SK-N-MC (cell line): ENCODE results near the gene COX11.

ENCODE experiments used
- EZH2 ChIP-seq: fragments of 200-600 bp; sonication (generic); IDR thresholded peaks from one replicate; pipeline ENCODE4 v1.6.1; 2017; ENCODE audit warnings: antibody characterized with exemption
- FOXP2 ChIP-seq: optimal IDR thresholded peaks from 2 replicates; pipeline ENCODE3; 2011; ENCODE audit warnings: mild to moderate bottlenecking, moderate library complexity; ENCODE audit not compliant: insufficient read depth; ENCODE audit errors: extremely low read length, control extremely low read depth
- POLR2AphosphoS5 ChIP-seq: IDR thresholded peaks from 2 replicates; pipeline ENCODE4 v1.6.1; 2012; ENCODE audit warnings: mild to moderate bottlenecking, low read depth, low read length, borderline replicate concordance

DNA sequence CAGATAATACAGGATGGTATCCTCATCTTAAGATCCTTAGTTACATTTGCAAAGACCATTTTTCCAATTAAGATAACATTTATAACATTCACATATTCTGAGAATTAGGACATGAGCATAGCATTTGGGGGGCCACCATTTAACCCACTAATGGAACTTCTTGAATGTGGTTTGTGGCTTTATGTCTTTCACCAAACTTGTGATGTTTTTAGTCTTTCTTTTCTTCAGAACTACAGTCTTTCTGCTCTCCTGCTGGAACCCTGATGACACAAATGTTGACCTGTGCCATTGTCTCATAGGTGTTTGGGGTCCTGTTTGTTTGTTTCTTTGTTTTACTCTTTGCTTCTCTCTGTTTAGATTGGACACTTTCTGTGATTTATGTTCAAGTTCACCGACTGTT is 23.2 kb downstream of the COX11 start:
- TF ChIP-seq POLR2AphosphoS5 (no peak), EZH2 (no peak), FOXP2 (no peak)
